ENCODE measurements around the gene GLI1. TPM values are rescaled to one million over a fixed set of nuclear protein-coding genes. Genes with fewer than 3 reads are reported as not detected.

Gene GLI1
- total RNA-seq (2016; rRNA removed; fragmentation: Illumina TruSeq; extraction: Trizol) = 0.20 TPM in 1 of 2 replicates, not detected in the other
- total RNA-seq (2016; cell fraction: cytosol; rRNA removed; fragmentation: Illumina TruSeq; extraction: Trizol; ENCODE audit: low read depth) = 0.53 TPM in 1 of 2 replicates, not detected in the other
- not detected in 2 replicates for total RNA-seq (2016; cell fraction: insoluble cytoplasmic fraction; rRNA removed; fragmentation: Illumina TruSeq; extraction: Trizol)
- total RNA-seq (2016; cell fraction: membrane; rRNA removed; fragmentation: Illumina TruSeq; extraction: Trizol) = not detected in 2 replicates
- total RNA-seq (2016; cell fraction: nucleus; rRNA removed; fragmentation: Illumina TruSeq; extraction: Trizol) = not detected in 2 replicates
- 0.09 and 0.27 TPM in 2 replicates for polyA plus RNA-seq (2011; rRNA removed)
- polyA plus RNA-seq (2011; cell fraction: cytosol; rRNA removed) = 0.06 and 0.07 TPM in 2 replicates
- polyA plus RNA-seq (2011; cell fraction: nucleus; rRNA removed) = 0.33 and 0.42 TPM in 2 replicates
- 0.55 TPM in 1 of 2 replicates, not detected in the other for polyA plus RNA-seq (2012)
- not detected in 2 replicates for polyA plus RNA-seq (2016; cell fraction: cytosol; fragmentation: Illumina TruSeq; extraction: Trizol; ENCODE audit: low read depth)
- 0.35 TPM in 1 of 2 replicates, not detected in the other for polyA plus RNA-seq (2016; cell fraction: insoluble cytoplasmic fraction; fragmentation: Illumina TruSeq; extraction: Trizol; ENCODE audit: low read depth)
- polyA plus RNA-seq (2016; cell fraction: membrane; fragmentation: Illumina TruSeq; extraction: Trizol; ENCODE audit: low read depth) = not detected in 2 replicates
- polyA plus RNA-seq (2016; cell fraction: nucleus; fragmentation: Illumina TruSeq; extraction: Trizol; ENCODE audit: insufficient read depth, low read depth) = 0.17 and 0.49 TPM in 2 replicates
- polyA minus RNA-seq (2011; rRNA and poly(A)+ RNA removed; ENCODE audit: low replicate concordance) = 2.5 TPM in 1 of 2 replicates, not detected in the other
- polyA minus RNA-seq (2011; cell fraction: cytosol; rRNA and poly(A)+ RNA removed) = not detected in 2 replicates
- not detected in 2 replicates for polyA minus RNA-seq (2011; cell fraction: nucleus; rRNA and poly(A)+ RNA removed)
- percentile 13 among the genes with signal in this experiment for Bru-seq, nascent RNA
- BruChase-seq, experiment 1, labeled RNA remaining after a 6-hour chase = percentile 19 among the genes with signal in this experiment
- BruChase-seq, experiment 2, labeled RNA remaining after a 2-hour chase = percentile 17 among the genes with signal in this experiment
- long read RNA-seq, experiment 1 = 0 reads
- long read RNA-seq, experiment 2 = 0 reads

GRCh38 chr12:57459750-57460467, at the start of gene GLI1:
Gene GLI1, plus strand, starts transcription at chr12:57459785. Its CDS starts 3,907 bp downstream, at chr12:57463692.
- FAIRE-seq = no peak
- Histone ChIP-seq H3K9ac (ENCODE audit: insufficient read depth, low read depth, low read length) (peak within 1 kb of the TSS; percentile 64), H3K4me3 (replicated peaks in 1 of 3; ENCODE audit: insufficient read depth in 1 of 3, low read depth in 2 of 3, low read length in 3 of 3) (peak within 1 kb of the TSS; percentile 63 to 94 (median 76)), H3K4me1 (ENCODE audit: insufficient read depth, low read length) (peaks cover 70% of the 10 kb centered on the region), H3K27me3 (ENCODE audit: control insufficient read depth in 1 of 2, insufficient read depth in 2 of 2, low read length in 2 of 2) (peaks cover 0 to 16% of the 10 kb centered on the region in 2 experiments; a peak in 2 of 5 replicates), H3K4me2 (ENCODE audit: low read depth, low read length) (peak within 1 kb of the TSS; percentile 100), H3K9me3 (ENCODE audit: low read length) (no peaks in the 10 kb centered on the region), H4K20me1 (ENCODE audit: insufficient read depth, low read length) (no peaks in the 10 kb centered on the region), H3K36me3 (replicated peaks in 1 of 2; ENCODE audit: control insufficient read depth in 1 of 2, insufficient read depth in 2 of 2, low read length in 2 of 2) (no peaks in the 10 kb centered on the region), H3K27ac (ENCODE audit: extremely low read length, insufficient read depth, low read length) (peak within 1 kb of the TSS; percentile 43), H3K79me2 (ENCODE audit: insufficient read depth, low read length) (peaks cover 15% of the 10 kb centered on the region), H2AFZ (ENCODE audit: low read length) (peak within 1 kb of the TSS; percentile 87)
- no peak for ATAC-seq
- intact Hi-C loops (cut with micrococcal nuclease; ENCODE audit: unreplicated experiment) = loop anchor here (10.0 kb wide), 1 partner anchor 705 kb away; the partner anchor contains the start of gene PRIM1
- no TSS peak for BruUV-seq (replicated peaks)
- 2% methylated on average over 26 of the region's 36 CpGs for WGBS (ENCODE audit: low lambda C conversion rate)
- in situ Hi-C loops (cut with HindIII; ENCODE audit: extremely low pct_ligation_motif_present, low pct_unique_long_range_greater_than_20kb) = loop anchor here (5.0 kb wide), 1 partner anchor 198 kb away; no protein-coding TSS in a partner anchor
- POLR2A ChIA-PET = interaction anchor here (0.6 to 1.8 kb wide), 5 partner anchors 22 to 60 kb away, joined by 3 to 11 read pairs (median 5); partner anchors contain the start of genes DDIT3 and INHBC
- DNase-seq (ENCODE audit: low spot score) = no peak
- CTCF ChIA-PET (ENCODE audit: low intra/inter-chr PET ratio, low total read pairs) = interaction anchor here (0.5 to 1.4 kb wide), 2 partner anchors 152 to 179 kb away, joined by 3 to 5 read pairs; no protein-coding TSS in a partner anchor
- no peak for TF ChIP-seq SMAD3 (CRISPR knock-in tag; IDR thresholded peaks at IDR 0.05)
- no peak for TF ChIP-seq GABPA (IDR thresholded peaks at IDR 0.05; ENCODE audit: low read depth, low read length)
- TF ChIP-seq GABPA (CRISPR knock-in tag; IDR thresholded peaks at IDR 0.05; ENCODE audit: low read depth) = no peak
- peak; percentile 27 for TF ChIP-seq ASH2L (IDR thresholded peaks at IDR 0.05; ENCODE audit: insufficient read length, low read depth, low read length)
- TF ChIP-seq BCL6 (CRISPR knock-in tag; IDR thresholded peaks at IDR 0.05) = no peak
- no peak for TF ChIP-seq SOX13 (IDR thresholded peaks at IDR 0.05)
- no peak for TF ChIP-seq SOX13 (CRISPR knock-in tag; conservative IDR thresholded peaks at IDR 0.05 in 1 of 2, IDR thresholded peaks at IDR 0.05 in 1 of 2)
- TF ChIP-seq FOXK1 (CRISPR knock-in tag; IDR thresholded peaks at IDR 0.05; ENCODE audit: borderline replicate concordance, low read depth) = no peak
- TF ChIP-seq, protein P1, sequence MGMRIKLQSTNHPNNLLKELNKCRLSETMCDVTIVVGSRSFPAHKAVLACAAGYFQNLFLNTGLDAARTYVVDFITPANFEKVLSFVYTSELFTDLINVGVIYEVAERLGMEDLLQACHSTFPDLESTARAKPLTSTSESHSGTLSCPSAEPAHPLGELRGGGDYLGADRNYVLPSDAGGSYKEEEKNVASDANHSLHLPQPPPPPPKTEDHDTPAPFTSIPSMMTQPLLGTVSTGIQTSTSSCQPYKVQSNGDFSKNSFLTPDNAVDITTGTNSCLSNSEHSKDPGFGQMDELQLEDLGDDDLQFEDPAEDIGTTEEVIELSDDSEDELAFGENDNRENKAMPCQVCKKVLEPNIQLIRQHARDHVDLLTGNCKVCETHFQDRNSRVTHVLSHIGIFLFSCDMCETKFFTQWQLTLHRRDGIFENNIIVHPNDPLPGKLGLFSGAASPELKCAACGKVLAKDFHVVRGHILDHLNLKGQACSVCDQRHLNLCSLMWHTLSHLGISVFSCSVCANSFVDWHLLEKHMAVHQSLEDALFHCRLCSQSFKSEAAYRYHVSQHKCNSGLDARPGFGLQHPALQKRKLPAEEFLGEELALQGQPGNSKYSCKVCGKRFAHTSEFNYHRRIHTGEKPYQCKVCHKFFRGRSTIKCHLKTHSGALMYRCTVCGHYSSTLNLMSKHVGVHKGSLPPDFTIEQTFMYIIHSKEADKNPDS (CRISPR knock-in tag; IDR thresholded peaks at IDR 0.05) = no peak
- TF ChIP-seq PAX8 (CRISPR knock-in tag; IDR thresholded peaks at IDR 0.05; ENCODE audit: borderline replicate concordance) = no peak
- TF ChIP-seq ZNF607 (CRISPR knock-in tag; IDR thresholded peaks at IDR 0.05; ENCODE audit: borderline replicate concordance) = no peak
- TF ChIP-seq NR2C2 (CRISPR knock-in tag; IDR thresholded peaks at IDR 0.05; ENCODE audit: borderline replicate concordance) = 0 out of 2 replicates have a peak, but pooled peaks have one; percentile 3
- no peak for TF ChIP-seq ZC3H13 (CRISPR knock-in tag; IDR thresholded peaks at IDR 0.05)
- TF ChIP-seq, protein P2, sequence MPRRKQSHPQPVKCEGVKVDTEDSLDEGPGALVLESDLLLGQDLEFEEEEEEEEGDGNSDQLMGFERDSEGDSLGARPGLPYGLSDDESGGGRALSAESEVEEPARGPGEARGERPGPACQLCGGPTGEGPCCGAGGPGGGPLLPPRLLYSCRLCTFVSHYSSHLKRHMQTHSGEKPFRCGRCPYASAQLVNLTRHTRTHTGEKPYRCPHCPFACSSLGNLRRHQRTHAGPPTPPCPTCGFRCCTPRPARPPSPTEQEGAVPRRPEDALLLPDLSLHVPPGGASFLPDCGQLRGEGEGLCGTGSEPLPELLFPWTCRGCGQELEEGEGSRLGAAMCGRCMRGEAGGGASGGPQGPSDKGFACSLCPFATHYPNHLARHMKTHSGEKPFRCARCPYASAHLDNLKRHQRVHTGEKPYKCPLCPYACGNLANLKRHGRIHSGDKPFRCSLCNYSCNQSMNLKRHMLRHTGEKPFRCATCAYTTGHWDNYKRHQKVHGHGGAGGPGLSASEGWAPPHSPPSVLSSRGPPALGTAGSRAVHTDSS (CRISPR knock-in tag; conservative IDR thresholded peaks at IDR 0.05) = no peak

Data from HepG2 (cell line).